ENCODE data around the gene STIP1.

DNA sequence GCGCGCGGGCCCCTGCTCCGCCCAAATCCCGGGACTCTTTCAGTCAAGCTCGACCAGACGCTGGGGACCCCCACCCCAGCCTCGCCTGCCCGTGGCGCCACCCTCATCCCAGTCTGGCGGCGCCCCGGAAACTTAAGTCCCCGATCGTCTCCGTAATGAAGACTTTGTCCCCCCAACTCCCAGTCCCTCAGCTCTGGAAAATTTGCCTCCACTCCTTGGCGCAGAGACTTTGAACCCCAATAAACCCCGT, 65.7 kb downstream of the STIP1 start:
- no peak for TF ChIP-seq CTCF (IDR thresholded peaks at IDR 0.05; ENCODE audit: low read length)
- no peak for TF ChIP-seq EZH2 (IDR thresholded peaks at IDR 0.05; ENCODE audit: borderline replicate concordance, low read length)

Measured in OCI-LY1 (cell line).